Middle frontal gyrus (tissue), 1 donor: Measurements from ENCODE around the gene PELI2.

ENCODE experiments used
- DNase-seq: peaks from one replicate; pipeline ENCODE4 v3.0.0-alpha.2; 2015; ENCODE audit warnings: low spot score; ENCODE audit errors: extremely low spot score

Gene PELI2

GRCh38 chr14:56295743-56296142 lies 177.5 kb downstream of the PELI2 start:
- DNase-seq, result no peak

GRCh38 chr14:56297449-56297848 lies 179.2 kb downstream of the PELI2 start:
- no peak for DNase-seq

GRCh38 chr14:56299306-56299984 lies 181.2 kb downstream of the PELI2 start:
- DNase-seq, result no peak

GRCh38 chr14:56300495-56300894 lies 182.3 kb downstream of the PELI2 start:
- no peak for DNase-seq

GRCh38 chr14:56304456-56304855 lies 186.2 kb downstream of the PELI2 start:
- no peak for DNase-seq

- no peak for DNase-seq
Measured at GRCh38 chr14:56309198-56309597, 191.0 kb downstream of the PELI2 start.

GRCh38 chr14:56310643-56311042 lies 192.4 kb downstream of the PELI2 start:
- no peak for DNase-seq

GRCh38 chr14:56313789-56314188 lies 195.6 kb downstream of the PELI2 start:
- no peak for DNase-seq

- no peak for DNase-seq
Measured at GRCh38 chr14:56318393-56319115, 200.3 kb downstream of the PELI2 start.

- no peak for DNase-seq
Measured at GRCh38 chr14:56321861-56322260, 203.7 kb downstream of the PELI2 start.

GRCh38 chr14:56322531-56322930 lies 204.3 kb downstream of the PELI2 start:
- DNase-seq, result no peak

GRCh38 chr14:56324454-56324853 lies 206.2 kb downstream of the PELI2 start:
- DNase-seq, result no peak

GRCh38 chr14:56324856-56325699 lies 206.9 kb downstream of the PELI2 start:
- no peak for DNase-seq

GRCh38 chr14:56328021-56328420 lies 209.8 kb downstream of the PELI2 start:
- DNase-seq, result no peak

GRCh38 chr14:56331592-56332216 lies 213.5 kb downstream of the PELI2 start:
- no peak for DNase-seq

GRCh38 chr14:56333359-56334292 lies 215.4 kb downstream of the PELI2 start:
- DNase-seq, result no peak

GRCh38 chr14:56334458-56334857 lies 216.2 kb downstream of the PELI2 start:
- DNase-seq, result no peak

GRCh38 chr14:56338674-56339073 lies 220.5 kb downstream of the PELI2 start:
- DNase-seq, result no peak

GRCh38 chr14:56339855-56340701 lies 221.9 kb downstream of the PELI2 start:
- DNase-seq, result peak; percentile 50

- no peak for DNase-seq
Measured at GRCh38 chr14:56340932-56341331, 222.7 kb downstream of the PELI2 start.
